ENCODE measurements around the gene RAB36. TPM values are rescaled to one million over a fixed set of nuclear protein-coding genes. Genes with fewer than 3 reads are reported as not detected.

Gene RAB36
- total and polyA plus RNA-seq, 9 of the 15 experiments (the other 6 are each of a cell fraction or from before 2014, with no cell fraction given): 0.04 to 0.50 (median 0.08) TPM; not detected in 3

DNA sequence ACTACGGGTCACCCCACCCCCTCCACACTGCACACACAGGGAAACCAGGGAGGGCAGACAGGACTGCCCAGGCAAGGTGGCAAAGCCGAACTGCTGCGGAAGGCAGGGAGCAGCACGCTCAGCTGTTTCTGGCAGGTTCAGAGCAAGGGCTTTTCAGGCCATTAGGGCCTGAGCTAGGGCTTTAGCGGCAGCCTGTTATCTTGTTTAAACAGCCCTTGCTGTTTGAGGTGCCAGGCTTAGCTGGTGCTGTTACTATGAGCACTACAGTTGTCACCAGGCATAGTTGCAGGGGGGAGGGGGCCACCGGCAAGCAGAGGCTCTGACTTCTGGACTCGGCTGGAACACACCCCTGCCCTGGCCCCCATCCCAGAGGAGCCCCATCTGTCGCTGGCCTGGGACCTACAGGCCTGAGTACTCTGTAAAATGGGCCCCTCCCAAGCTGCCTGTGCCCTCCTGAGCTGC is 38.3 kb upstream of the RAB36 start (continued):
- peak in 1 of 2 experiments; percentile 15; a peak in 1 of 4 replicates for TF ChIP-seq HDAC1 (IDR thresholded peaks at IDR 0.05)
- no peak for TF ChIP-seq ELF2 (CRISPR knock-in tag; IDR thresholded peaks at IDR 0.05)
- no peak for TF ChIP-seq MTF1 (CRISPR knock-in tag; IDR thresholded peaks at IDR 0.05; ENCODE audit: borderline replicate concordance)
- TF ChIP-seq MXD1 (CRISPR knock-in tag; IDR thresholded peaks at IDR 0.05; ENCODE audit: borderline replicate concordance, poor library complexity, severe bottlenecking): peak; percentile 17
- no peak for TF ChIP-seq GTF2A2 (tag; IDR thresholded peaks at IDR 0.05)
- no peak for TF ChIP-seq HNRNPK (IDR thresholded peaks at IDR 0.05; ENCODE audit: low read depth, low read length, poor library complexity, severe bottlenecking)
- TF ChIP-seq, protein P1, sequence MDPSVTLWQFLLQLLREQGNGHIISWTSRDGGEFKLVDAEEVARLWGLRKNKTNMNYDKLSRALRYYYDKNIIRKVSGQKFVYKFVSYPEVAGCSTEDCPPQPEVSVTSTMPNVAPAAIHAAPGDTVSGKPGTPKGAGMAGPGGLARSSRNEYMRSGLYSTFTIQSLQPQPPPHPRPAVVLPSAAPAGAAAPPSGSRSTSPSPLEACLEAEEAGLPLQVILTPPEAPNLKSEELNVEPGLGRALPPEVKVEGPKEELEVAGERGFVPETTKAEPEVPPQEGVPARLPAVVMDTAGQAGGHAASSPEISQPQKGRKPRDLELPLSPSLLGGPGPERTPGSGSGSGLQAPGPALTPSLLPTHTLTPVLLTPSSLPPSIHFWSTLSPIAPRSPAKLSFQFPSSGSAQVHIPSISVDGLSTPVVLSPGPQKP (CRISPR knock-in tag; IDR thresholded peaks at IDR 0.05): no peak
- TF ChIP-seq HOXB6 (CRISPR knock-in tag; IDR thresholded peaks at IDR 0.05; ENCODE audit: borderline replicate concordance): no peak
- TF ChIP-seq ID3 (CRISPR knock-in tag; IDR thresholded peaks at IDR 0.05): no peak
- TF ChIP-seq ID3 (tag; IDR thresholded peaks at IDR 0.05): no peak
- TF ChIP-seq MECOM (CRISPR knock-in tag; IDR thresholded peaks at IDR 0.05): no peak
- TF ChIP-seq GATAD2A (IDR thresholded peaks at IDR 0.05): 0 out of 2 replicates have a peak, but pooled peaks have one; percentile 12
- TF ChIP-seq LEF1 (IDR thresholded peaks at IDR 0.05): no peak
- no peak for TF ChIP-seq SMAD1 (IDR thresholded peaks at IDR 0.05; ENCODE audit: low read depth, low read length, partially characterized antibody)
- TF ChIP-seq TRIM24 (IDR thresholded peaks at IDR 0.05): no peak
- peak in 1 of 2 experiments; percentile 41; a peak in 1 of 4 replicates for TF ChIP-seq RCOR1 (IDR thresholded peaks at IDR 0.05; ENCODE audit: borderline replicate concordance in 1 of 2, low read depth in 2 of 2, low read length in 2 of 2)
- TF ChIP-seq, protein P2, sequence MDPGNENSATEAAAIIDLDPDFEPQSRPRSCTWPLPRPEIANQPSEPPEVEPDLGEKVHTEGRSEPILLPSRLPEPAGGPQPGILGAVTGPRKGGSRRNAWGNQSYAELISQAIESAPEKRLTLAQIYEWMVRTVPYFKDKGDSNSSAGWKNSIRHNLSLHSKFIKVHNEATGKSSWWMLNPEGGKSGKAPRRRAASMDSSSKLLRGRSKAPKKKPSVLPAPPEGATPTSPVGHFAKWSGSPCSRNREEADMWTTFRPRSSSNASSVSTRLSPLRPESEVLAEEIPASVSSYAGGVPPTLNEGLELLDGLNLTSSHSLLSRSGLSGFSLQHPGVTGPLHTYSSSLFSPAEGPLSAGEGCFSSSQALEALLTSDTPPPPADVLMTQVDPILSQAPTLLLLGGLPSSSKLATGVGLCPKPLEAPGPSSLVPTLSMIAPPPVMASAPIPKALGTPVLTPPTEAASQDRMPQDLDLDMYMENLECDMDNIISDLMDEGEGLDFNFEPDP (CRISPR knock-in tag; IDR thresholded peaks at IDR 0.05): no peak
- TF ChIP-seq ZNF507 (tag; conservative IDR thresholded peaks at IDR 0.05): no peak
- TF ChIP-seq POLR2B (IDR thresholded peaks at IDR 0.05; ENCODE audit: low read depth, partially characterized antibody): no peak
- TF ChIP-seq RB1 (IDR thresholded peaks at IDR 0.05; ENCODE audit: low read depth): peak; percentile 45; the same call in 1 of the 2 replicates
- TF ChIP-seq RBBP5 (IDR thresholded peaks at IDR 0.05; ENCODE audit: borderline replicate concordance, insufficient read depth, low read length, poor library complexity, severe bottlenecking): no peak
- peak; percentile 79 for TF ChIP-seq CBFA2T2 (conservative IDR thresholded peaks at IDR 0.05)
- TF ChIP-seq EWSR1 (IDR thresholded peaks at IDR 0.05; ENCODE audit: borderline replicate concordance, low read depth, partially characterized antibody): no peak
- no peak for TF ChIP-seq ZC3H11A (IDR thresholded peaks at IDR 0.05; ENCODE audit: low read depth, low read length)
- TF ChIP-seq BRF1 (IDR thresholded peaks at IDR 0.05; ENCODE audit: borderline replicate concordance, extremely low read depth, insufficient read length): no peak
- no peak for TF ChIP-seq RAD51 (IDR thresholded peaks at IDR 0.05; ENCODE audit: borderline replicate concordance, low read depth)
- no peak for TF ChIP-seq FOXK2 (conservative IDR thresholded peaks at IDR 0.05 in 1 of 2, IDR thresholded peaks at IDR 0.05 in 1 of 2; ENCODE audit: low read depth in 2 of 2)
- TF ChIP-seq BRD9 (IDR thresholded peaks at IDR 0.05; ENCODE audit: low read depth, partially characterized antibody): no peak

Measured in K562 (cell line).